ENCODE measurements around the gene BCAP31.

DNA sequence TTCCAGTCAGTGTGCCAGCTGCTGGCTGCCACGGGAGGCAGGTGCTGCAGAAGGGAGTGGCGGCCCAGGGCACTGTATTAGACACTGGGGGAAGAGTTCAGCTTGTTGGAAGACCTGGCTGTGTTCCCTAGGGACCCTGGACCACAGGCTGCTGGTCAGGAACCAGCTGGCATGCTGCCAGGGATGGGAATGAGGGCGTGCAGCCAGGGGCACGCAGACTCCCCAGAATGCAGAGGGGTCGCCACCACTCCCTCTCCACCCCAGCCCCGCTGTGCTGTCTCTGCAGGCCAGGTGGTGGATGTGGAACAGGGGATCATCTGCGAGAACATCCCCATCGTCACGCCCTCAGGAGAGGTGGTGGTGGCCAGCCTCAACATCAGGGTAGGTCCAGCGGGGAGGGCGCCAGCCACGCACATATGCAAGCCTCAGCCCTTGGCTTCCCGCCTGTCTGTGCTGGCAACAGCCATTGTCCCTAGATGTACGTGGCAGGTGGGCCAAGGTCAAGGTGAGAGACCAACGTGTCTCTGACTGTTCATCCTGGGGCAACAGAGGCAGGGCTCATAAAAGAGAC lies 12.8 kb upstream of the BCAP31 start:
- no peak for TF ChIP-seq YY1 (IDR thresholded peaks at IDR 0.05; ENCODE audit: insufficient read depth, insufficient read length)
- no peak for TF ChIP-seq ZNF274 (IDR thresholded peaks at IDR 0.05; ENCODE audit: low read depth, low read length)
- no peak for TF ChIP-seq SUZ12 (IDR thresholded peaks at IDR 0.05; ENCODE audit: extremely low read depth, insufficient read depth, insufficient read length)
